HepG2 (cell line): Measurements from ENCODE around the gene KLHL3. TPM values are rescaled to one million over a fixed set of nuclear protein-coding genes. Genes with fewer than 3 reads are reported as not detected.

ENCODE experiments used
- ATAC-seq: fragments of 200-7000 bp; cut with Tn5 transposase; 3 replicates; pipeline ENCODE4 v1.9.1; 2020; ENCODE audit warnings: mild to moderate bottlenecking, moderate library complexity
- BruUV-seq: library from RNA; stranded (reverse); fragments of 400-500 nt; replicated peaks from 2 replicates; lab custom pipeline; 2021; lab: Mats Ljungman, UMichigan
- CTCF ChIA-PET: fragments of 300-600 bp; formaldehyde crosslinking; extraction: SDS; loops from one replicate; lab custom pipeline; 2021; ENCODE audit warnings: low total read pairs, inconsistent platforms, low intra/inter-chr PET ratio; lab: Yijun Ruan, JAX
- POLR2A ChIA-PET: fragments of 350-600 bp; sonication (Branson Sonifier 250); formaldehyde crosslinking; loops from one replicate; lab custom pipeline; 2020; ENCODE audit warnings: antibody characterized with exemption, inconsistent platforms; lab: Yijun Ruan, JAX
- DNase-seq: peaks from one replicate; pipeline ENCODE4 v3.0.0-alpha.2; 2015; ENCODE audit warnings: low spot score
- FAIRE-seq: peaks from 3 replicates; lab custom pipeline; 2011; peaks lifted over from hg19 to GRCh38; lab: Jason Lieb, UNC
- H2AFZ ChIP-seq: one replicate; pipeline ENCODE4 v1.6.1; 2011; ENCODE audit warnings: low read length, inconsistent platforms
- H3K27ac ChIP-seq: fragments of 300-600 bp; 3 replicates; pipeline ENCODE4 v1.8.0; 2011; ENCODE audit warnings: mixed run types, mild to moderate bottlenecking, mixed read lengths, low read length, inconsistent platforms; ENCODE audit not compliant: insufficient read depth; ENCODE audit errors: extremely low read length
- H3K27me3 ChIP-seq, 2 experiments: fragments of 200-600 bp in 1 of 2; 2 replicates in 1 of 2; 3 replicates in 1 of 2; pipeline versions ENCODE4 v1.6.0 to v1.8.0; 2011; ENCODE audit warnings: low read length in 2 of 2, mild to moderate bottlenecking in 2 of 2, moderate library complexity in 2 of 2, inconsistent platforms in 1 of 2; ENCODE audit not compliant: insufficient read depth in 2 of 2, control insufficient read depth in 1 of 2
- H3K36me3 ChIP-seq, 2 experiments: fragments of 200-600 bp in 1 of 2; replicated peaks in 1 of 2; 2 replicates in 1 of 2; 3 replicates in 1 of 2; pipeline versions ENCODE4 v1.5.1 to v1.8.0; 2011; ENCODE audit warnings: low read length in 2 of 2, inconsistent platforms in 1 of 2; ENCODE audit not compliant: insufficient read depth in 2 of 2, control insufficient read depth in 1 of 2
- H3K4me1 ChIP-seq: 2 replicates; pipeline ENCODE4 v1.5.1; 2012; ENCODE audit warnings: low read length, inconsistent platforms; ENCODE audit not compliant: insufficient read depth
- H3K4me2 ChIP-seq: 2 replicates; pipeline ENCODE4 v1.6.0; 2011; ENCODE audit warnings: low read depth, low read length, inconsistent platforms
- H3K4me3 ChIP-seq, 3 experiments: fragments of 200-600 bp in 1 of 3; sonication (generic), shearing (Covaris generic) in 1 of 3; replicated peaks in 1 of 3; 2 replicates each; pipeline ENCODE4 v1.5.1; 2011 to 2016; ENCODE audit warnings: low read length in 3 of 3, inconsistent platforms in 2 of 3, low read depth in 2 of 3, mild to moderate bottlenecking in 2 of 3, control low read depth in 1 of 3, mixed read lengths in 1 of 3; ENCODE audit not compliant: insufficient read depth in 1 of 3
- H3K79me2 ChIP-seq: one replicate; pipeline ENCODE4 v1.6.1; 2011; ENCODE audit warnings: low read length, inconsistent platforms; ENCODE audit not compliant: insufficient read depth
- H3K9ac ChIP-seq: 2 replicates; pipeline ENCODE4 v1.6.0; 2011; ENCODE audit warnings: mild to moderate bottlenecking, low read depth, low read length, inconsistent platforms; ENCODE audit not compliant: insufficient read depth
- H3K9me3 ChIP-seq: 2 replicates; pipeline ENCODE4 v1.5.1; 2012; ENCODE audit warnings: mild to moderate bottlenecking, low read length
- H4K20me1 ChIP-seq: 2 replicates; pipeline ENCODE4 v1.6.0; 2011; ENCODE audit warnings: inconsistent platforms, mild to moderate bottlenecking, low read length, moderate library complexity; ENCODE audit not compliant: insufficient read depth
- WGBS: methylation state at CpG from one replicate; pipeline ENCODE4 v1.1.6; 2017; ENCODE audit warnings: low lambda C conversion rate; 5-methylcytosine and 5-hydroxymethylcytosine counted together
- in situ Hi-C: cut with HindIII; loops from 2 replicates; pipeline ENCODE4 v1.10.0; 2017; ENCODE audit warnings: low pct_unique_long_range_greater_than_20kb; ENCODE audit not compliant: extremely low pct_ligation_motif_present
- intact Hi-C: fragments of 100-400 bp; cut with micrococcal nuclease; formaldehyde crosslinking; loops from one replicate; pipeline ENCODE4 v1.10.0; 2022; ENCODE audit not compliant: unreplicated experiment
- polyA plus RNA-seq, 8 experiments: library from polyadenylated mRNA; depleted of rRNA in 3 of 8; stranded (reverse) in 7 of 8; unstranded in 1 of 8; fragments of >200 nt; fragmentation: Illumina TruSeq in 4 of 8; extraction: Trizol in 4 of 8; gene quantifications; 2 replicates each; pipeline versions ENCODE4 v1.2.1 to v1.2.3, GENCODE V29; 2011 to 2016; ENCODE audit warnings: low read depth in 4 of 8, missing spikeins in 1 of 8, mixed read lengths in 1 of 8; ENCODE audit not compliant: insufficient read depth in 1 of 8
- total RNA-seq, 5 experiments: library from RNA; depleted of rRNA; stranded (reverse); fragments of >200 nt; fragmentation: Illumina TruSeq; extraction: Trizol; gene quantifications; 2 replicates each; pipeline ENCODE4 v1.2.3, GENCODE V29; 2016; ENCODE audit warnings: low read depth in 1 of 5
- TF ChIP-seq, protein P1 (sequence below): sonication (generic); formaldehyde crosslinking; IDR thresholded peaks from 2 replicates; pipeline ENCODE4 v1.4.0; 2020; ENCODE audit warnings: mild to moderate bottlenecking, missing genetic modification reagents
- TF ChIP-seq, protein P2 (sequence below), 2 experiments: sonication (generic) in 1 of 2; formaldehyde crosslinking in 1 of 2; IDR thresholded peaks; 2 replicates each; pipeline versions ENCODE4 v1.5.1 to v1.6.1; 2011 to 2020; ENCODE audit warnings: borderline replicate concordance in 1 of 2, low read depth in 1 of 2, low read length in 1 of 2, mild to moderate bottlenecking in 1 of 2, missing genetic modification reagents in 1 of 2, moderate library complexity in 1 of 2

Gene KLHL3
- total and polyA plus RNA-seq, 2 of the 13 experiments (the other 11 are each of a cell fraction or from before 2014, with no cell fraction given): 0.02 to 0.08 TPM

DNA sequence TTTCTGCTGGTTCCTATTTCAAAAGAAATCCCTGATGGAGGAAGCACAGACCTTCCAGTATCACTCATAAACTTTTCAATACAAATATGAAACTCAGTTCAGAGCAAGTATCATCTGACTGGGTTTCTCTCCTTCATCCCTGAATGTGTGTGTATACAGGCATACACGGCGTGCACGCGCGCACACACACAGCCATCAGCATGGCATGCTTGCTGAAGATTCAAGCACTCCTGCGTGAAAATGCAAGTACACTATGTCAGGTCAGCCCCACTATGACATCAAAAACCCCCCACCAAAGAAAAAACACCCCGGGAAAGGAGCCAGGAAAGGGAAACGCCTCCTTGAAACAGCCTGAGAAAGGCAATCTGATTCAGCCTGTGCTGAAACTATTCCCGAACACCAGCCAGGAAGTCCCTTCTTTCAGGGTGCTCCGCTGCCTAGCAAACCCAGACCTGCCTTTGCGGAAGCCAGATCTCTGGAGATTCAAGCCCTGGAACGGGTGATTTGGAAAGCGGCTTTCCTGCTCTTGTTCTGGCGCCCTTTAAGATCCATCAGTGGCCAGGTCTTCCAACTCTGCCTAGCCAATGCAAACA is 831 bp downstream of the KLHL3 start:
- FAIRE-seq: no peak
- H2AFZ ChIP-seq: peak overlapping the region; percentile 77
- peak; percentile 71 for ATAC-seq

More for the DNA sequence above, 831 bp downstream of the KLHL3 start:
- no peak overlapping the region for H3K9ac ChIP-seq
- H3K4me1 ChIP-seq: peaks cover 20% of the 10 kb centered on the region
- no peaks in the 10 kb centered on the region for H3K79me2 ChIP-seq
- peak overlapping the region; percentile 92 for H3K4me2 ChIP-seq
- 6% methylated on average over 11 of the region's 14 CpGs for WGBS
- H3K27me3 ChIP-seq: peaks cover 2 to 42% of the 10 kb centered on the region in 2 experiments; a peak in 4 of 5 replicates
- in situ Hi-C loops: loop anchor here (5.0 kb wide), 1 partner anchor 73 kb away; no protein-coding TSS in a partner anchor
- BruUV-seq: no TSS peak
- no peak overlapping the region for H3K27ac ChIP-seq
- CTCF ChIA-PET: interaction anchor here (1.6 kb wide), 1 partner anchor 75 kb away, joined by 4 read pairs; no protein-coding TSS in a partner anchor
- no peaks in the 10 kb centered on the region for H3K36me3 ChIP-seq
- TF ChIP-seq, protein P1, sequence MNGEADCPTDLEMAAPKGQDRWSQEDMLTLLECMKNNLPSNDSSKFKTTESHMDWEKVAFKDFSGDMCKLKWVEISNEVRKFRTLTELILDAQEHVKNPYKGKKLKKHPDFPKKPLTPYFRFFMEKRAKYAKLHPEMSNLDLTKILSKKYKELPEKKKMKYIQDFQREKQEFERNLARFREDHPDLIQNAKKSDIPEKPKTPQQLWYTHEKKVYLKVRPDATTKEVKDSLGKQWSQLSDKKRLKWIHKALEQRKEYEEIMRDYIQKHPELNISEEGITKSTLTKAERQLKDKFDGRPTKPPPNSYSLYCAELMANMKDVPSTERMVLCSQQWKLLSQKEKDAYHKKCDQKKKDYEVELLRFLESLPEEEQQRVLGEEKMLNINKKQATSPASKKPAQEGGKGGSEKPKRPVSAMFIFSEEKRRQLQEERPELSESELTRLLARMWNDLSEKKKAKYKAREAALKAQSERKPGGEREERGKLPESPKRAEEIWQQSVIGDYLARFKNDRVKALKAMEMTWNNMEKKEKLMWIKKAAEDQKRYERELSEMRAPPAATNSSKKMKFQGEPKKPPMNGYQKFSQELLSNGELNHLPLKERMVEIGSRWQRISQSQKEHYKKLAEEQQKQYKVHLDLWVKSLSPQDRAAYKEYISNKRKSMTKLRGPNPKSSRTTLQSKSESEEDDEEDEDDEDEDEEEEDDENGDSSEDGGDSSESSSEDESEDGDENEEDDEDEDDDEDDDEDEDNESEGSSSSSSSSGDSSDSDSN (CRISPR knock-in tag): 0 out of 2 replicates have a peak, but pooled peaks have one; percentile 31
- TF ChIP-seq, protein P2, sequence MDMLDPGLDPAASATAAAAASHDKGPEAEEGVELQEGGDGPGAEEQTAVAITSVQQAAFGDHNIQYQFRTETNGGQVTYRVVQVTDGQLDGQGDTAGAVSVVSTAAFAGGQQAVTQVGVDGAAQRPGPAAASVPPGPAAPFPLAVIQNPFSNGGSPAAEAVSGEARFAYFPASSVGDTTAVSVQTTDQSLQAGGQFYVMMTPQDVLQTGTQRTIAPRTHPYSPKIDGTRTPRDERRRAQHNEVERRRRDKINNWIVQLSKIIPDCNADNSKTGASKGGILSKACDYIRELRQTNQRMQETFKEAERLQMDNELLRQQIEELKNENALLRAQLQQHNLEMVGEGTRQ (IDR thresholded peaks at IDR 0.05; ENCODE audit: low read depth, low read length): no peak
- TF ChIP-seq, protein P2 (CRISPR knock-in tag; IDR thresholded peaks at IDR 0.05; ENCODE audit: borderline replicate concordance): no peak
- intact Hi-C loops: no loop called here
- H4K20me1 ChIP-seq: no peaks in the 10 kb centered on the region
- peak overlapping the region; percentile 36 to 56 (median 46) for H3K4me3 ChIP-seq
- no peak for DNase-seq
- POLR2A ChIA-PET: interaction anchor here (1.0 kb wide), 1 partner anchor 19 kb away, joined by 3 read pairs; the partner anchor contains the start of gene HNRNPA0
- H3K9me3 ChIP-seq: no peaks in the 10 kb centered on the region
